H9 (cell line): ENCODE data around the gene CLCN3. TPM values are rescaled to one million over a fixed set of nuclear protein-coding genes. Genes with fewer than 3 reads are reported as not detected.

Experiments used
- DNase-seq: peaks from one replicate; pipeline ENCODE4 v3.0.0-alpha.2; 2017
- H2AFZ ChIP-seq: one replicate; pipeline ENCODE4 v1.6.1; 2013; ENCODE audit warnings: mild to moderate bottlenecking, low read length, control low read depth, moderate library complexity
- H2AK5ac ChIP-seq: 2 replicates; pipeline ENCODE4 v1.6.1; 2013; ENCODE audit warnings: low read length, control low read depth, mixed read lengths; ENCODE audit not compliant: insufficient read length
- H2BK120ac ChIP-seq: one replicate; pipeline ENCODE4 v1.6.1; 2013; ENCODE audit warnings: low read depth, mild to moderate bottlenecking, low read length, control low read depth, inconsistent platforms; ENCODE audit not compliant: poor library complexity, severe bottlenecking
- H2BK12ac ChIP-seq: 2 replicates; pipeline ENCODE4 v1.6.1; 2013; ENCODE audit warnings: low read length, control low read depth, mixed read lengths, low read depth; ENCODE audit not compliant: insufficient read length
- H2BK15ac ChIP-seq: 2 replicates; pipeline ENCODE4 v1.6.1; 2013; ENCODE audit warnings: low read depth, low read length, control low read depth
- H2BK20ac ChIP-seq: one replicate; pipeline ENCODE4 v1.6.1; 2013; ENCODE audit warnings: low read depth, mild to moderate bottlenecking, low read length, control low read depth, inconsistent platforms; ENCODE audit not compliant: poor library complexity, severe bottlenecking
- H2BK5ac ChIP-seq: 2 replicates; pipeline ENCODE4 v1.6.1; 2013; ENCODE audit warnings: low read length, control low read depth, mixed read lengths; ENCODE audit not compliant: insufficient read length
- H3K14ac ChIP-seq: 2 replicates; pipeline ENCODE4 v1.6.1; 2013; ENCODE audit warnings: low read length, control low read depth; ENCODE audit not compliant: insufficient read depth
- H3K18ac ChIP-seq: 2 replicates; pipeline ENCODE4 v1.6.1; 2013; ENCODE audit warnings: low read depth, mild to moderate bottlenecking, mixed read lengths, low read length, control low read depth; ENCODE audit not compliant: insufficient read length
- H3K23ac ChIP-seq: 2 replicates; pipeline ENCODE4 v1.6.1; 2013; ENCODE audit warnings: low read length, control low read depth, mixed read lengths, low read depth; ENCODE audit not compliant: insufficient read length
- H3K23me2 ChIP-seq: 2 replicates; pipeline ENCODE4 v1.6.1; 2013; ENCODE audit warnings: low read depth, mild to moderate bottlenecking, mixed read lengths, low read length, control low read depth; ENCODE audit not compliant: insufficient read length, poor library complexity, severe bottlenecking
- H3K27ac ChIP-seq: 2 replicates; pipeline ENCODE4 v1.5.1; 2013; ENCODE audit warnings: low read length, control low read depth, mixed read lengths, low read depth; ENCODE audit not compliant: insufficient read length
- H3K27me3 ChIP-seq: 2 replicates; pipeline ENCODE4 v1.6.1; 2013; ENCODE audit warnings: low read length, control low read depth, inconsistent platforms; ENCODE audit not compliant: insufficient read depth
- H3K4ac ChIP-seq: 2 replicates; pipeline ENCODE4 v1.6.1; 2013; ENCODE audit warnings: low read depth, mild to moderate bottlenecking, control low read depth, inconsistent platforms, low read length, moderate library complexity
- H3K4me1 ChIP-seq: 2 replicates; pipeline ENCODE4 v1.6.1; 2013; ENCODE audit warnings: low read length, control low read depth, inconsistent platforms; ENCODE audit not compliant: insufficient read depth
- H3K4me2 ChIP-seq: 2 replicates; pipeline ENCODE4 v1.6.1; 2013; ENCODE audit warnings: low read length, control low read depth, mixed read lengths; ENCODE audit not compliant: insufficient read length, insufficient read depth
- H3K56ac ChIP-seq: 2 replicates; pipeline ENCODE4 v1.6.1; 2013; ENCODE audit warnings: low read depth, mild to moderate bottlenecking, mixed read lengths, low read length, control low read depth; ENCODE audit not compliant: insufficient read length
- H3K79me1 ChIP-seq: 2 replicates; pipeline ENCODE4 v1.6.1; 2013; ENCODE audit warnings: low read depth, mild to moderate bottlenecking, moderate library complexity, low read length, control low read depth, inconsistent platforms; ENCODE audit not compliant: insufficient read depth, poor library complexity, severe bottlenecking
- H3K79me2 ChIP-seq: 2 replicates; pipeline ENCODE4 v1.6.1; 2013; ENCODE audit warnings: low read length, control low read depth, inconsistent platforms; ENCODE audit not compliant: insufficient read depth
- H3K9ac ChIP-seq: 2 replicates; pipeline ENCODE4 v1.6.1; 2013; ENCODE audit warnings: low read length, control low read depth, mixed read lengths; ENCODE audit not compliant: insufficient read length; ENCODE audit errors: extremely low read depth
- H3K9me3 ChIP-seq: one replicate; pipeline ENCODE4 v1.6.1; 2013; ENCODE audit warnings: low read depth, low read length, inconsistent platforms; ENCODE audit not compliant: control insufficient read depth
- H3T11ph ChIP-seq: one replicate; pipeline ENCODE4 v1.6.1; 2013; ENCODE audit warnings: mild to moderate bottlenecking, low read length, control low read depth, inconsistent platforms
- H4K20me1 ChIP-seq: one replicate; pipeline ENCODE4 v1.6.1; 2013; ENCODE audit not compliant: control insufficient read depth, insufficient read length, insufficient read depth
- H4K5ac ChIP-seq: 2 replicates; pipeline ENCODE4 v1.6.1; 2013; ENCODE audit warnings: low read depth, mild to moderate bottlenecking, mixed read lengths, low read length, control low read depth; ENCODE audit not compliant: insufficient read length
- H4K8ac ChIP-seq: replicated peaks from 2 replicates; pipeline ENCODE4 v1.6.1; 2013; ENCODE audit warnings: low read length, control low read depth, mixed read lengths, low read depth; ENCODE audit not compliant: insufficient read length
- H4K91ac ChIP-seq: 2 replicates; pipeline ENCODE4 v1.6.1; 2013; ENCODE audit warnings: low read depth, mild to moderate bottlenecking, moderate library complexity, mixed read lengths, low read length, control low read depth; ENCODE audit not compliant: insufficient read length
- H3K27ac Mint-ChIP-seq, 3 experiments: 2 replicates in 2 of 3; 3 replicates in 1 of 3; pipeline ENCODE4 v1.8.0; 2020 to 2021; ENCODE audit warnings: mixed read lengths in 3 of 3, mild to moderate bottlenecking in 1 of 3, moderate library complexity in 1 of 3
- H3K27me3 Mint-ChIP-seq: 2 replicates; pipeline ENCODE4 v1.8.0; 2021; ENCODE audit warnings: low read depth, mild to moderate bottlenecking, moderate library complexity, mixed read lengths
- H3K36me3 Mint-ChIP-seq, 3 experiments: 2 replicates in 2 of 3; 3 replicates in 1 of 3; pipeline ENCODE4 v1.8.0; 2020 to 2021; ENCODE audit warnings: low read depth in 3 of 3, mixed read lengths in 3 of 3; ENCODE audit not compliant: insufficient read depth in 1 of 3
- H3K4me1 Mint-ChIP-seq, 2 experiments: 2 replicates each; pipeline ENCODE4 v1.8.0; 2020; ENCODE audit warnings: mixed read lengths in 2 of 2
- H3K4me3 Mint-ChIP-seq, 2 experiments: 2 replicates in 1 of 2; 3 replicates in 1 of 2; pipeline ENCODE4 v1.8.0; 2020 to 2021; ENCODE audit warnings: mild to moderate bottlenecking in 2 of 2, mixed read lengths in 2 of 2, moderate library complexity in 1 of 2
- H3K9me3 Mint-ChIP-seq, 2 experiments: 2 replicates in 1 of 2; 3 replicates in 1 of 2; pipeline ENCODE4 v1.8.0; 2020; ENCODE audit warnings: mild to moderate bottlenecking in 2 of 2, mixed read lengths in 2 of 2, moderate library complexity in 1 of 2
- CTCF ChIP-seq: fragments of 200-600 bp; sonication (generic); conservative IDR thresholded peaks from 3 replicates; pipeline ENCODE4 v1.8.0; 2021; ENCODE audit warnings: antibody characterized with exemption, mild to moderate bottlenecking
- WGBS: extraction: QIAGEN DNeasy Blood & Tissue Kit; methylation state at CpG from one replicate; pipeline ENCODE4 v1.1.7; 2013; ENCODE audit warnings: missing lambda C conversion rate, low lambda C conversion rate, mixed read lengths; ENCODE audit not compliant: insufficient read length; ENCODE audit errors: extremely low coverage; 5-methylcytosine and 5-hydroxymethylcytosine counted together
- total RNA-seq: library from RNA; stranded (reverse); gene quantifications from 2 replicates; pipeline ENCODE4 v1.2.1, GENCODE V29; 2021

Gene CLCN3
- total RNA-seq, 1 experiment from 2014 or later = 25.7 TPM

- Mint-ChIP-seq H3K4me3 (no peak overlapping the region), H3K27ac (no peak overlapping the region), H3K9me3 (no peaks in the 10 kb centered on the region), H3K4me1 (no peaks in the 10 kb centered on the region), H3K27me3 (no peaks in the 10 kb centered on the region), H3K36me3 (peaks cover 5 to 16% (median 13%) of the 10 kb centered on the region in 3 experiments; a peak in 6 of 7 replicates)
- Histone ChIP-seq H3K56ac (no peak overlapping the region), H3K4ac (no peak overlapping the region), H3T11ph (no peak overlapping the region), H3K18ac (no peak overlapping the region), H3K79me1 (no peaks in the 10 kb centered on the region), H3K27me3 (no peaks in the 10 kb centered on the region; the same call in 1 of the 2 replicates), H3K9ac (no peak overlapping the region), H2AK5ac (no peak overlapping the region), H4K91ac (no peak overlapping the region), H2BK5ac (no peak overlapping the region), H3K79me2 (no peaks in the 10 kb centered on the region), H2BK120ac (no peak overlapping the region), H3K4me2 (no peak overlapping the region), H3K9me3 (no peaks in the 10 kb centered on the region), H3K23me2 (no peaks in the 10 kb centered on the region), H2BK15ac (no peak overlapping the region), H2BK20ac (no peak overlapping the region), H3K4me1 (no peaks in the 10 kb centered on the region), H4K20me1 (no peaks in the 10 kb centered on the region), H2AFZ (no peak overlapping the region), H3K14ac (no peak overlapping the region), H4K5ac (no peak overlapping the region), H3K23ac (no peak overlapping the region), H4K8ac (no peak overlapping the region), H2BK12ac (no peak overlapping the region), H3K27ac (no peak overlapping the region)
- no CpG with 5 or more reads among the region's 1 CpG for WGBS
- no peak for TF ChIP-seq CTCF
- DNase-seq = no peak
Observed at GRCh38 chr4:169573889-169574288, 46.5 kb upstream of the CLCN3 start.
